Activated naive CD4-positive, alpha-beta T cell treated with Interleukin-2 at 50 U/mL for 16 hours (primary cell): ENCODE results near the gene SOCS7.

Experiments used
- DNase-seq: peaks from one replicate; pipeline ENCODE4 v3.0.0-alpha.2; 2020

SOCS7 gene

DNA sequence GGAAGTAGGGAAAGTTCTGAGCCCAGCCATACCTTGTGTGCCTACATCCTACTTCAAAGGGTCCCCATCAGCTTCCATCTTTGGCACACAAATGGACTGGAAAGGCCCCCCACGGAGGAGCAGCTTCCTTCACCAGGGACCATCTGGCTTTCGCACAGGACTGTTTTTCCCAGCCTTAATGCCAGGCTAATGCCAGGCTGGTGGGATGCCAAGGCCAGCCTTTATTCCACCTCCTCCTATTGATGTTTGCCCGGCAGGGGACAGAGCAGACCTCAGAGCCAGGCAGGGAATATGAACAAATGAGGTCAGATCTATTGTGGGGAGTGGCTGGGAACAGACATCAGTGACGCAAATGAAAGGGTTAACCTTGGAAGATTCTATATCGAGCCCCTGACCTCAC, 13.6 kb upstream of the SOCS7 start:
- DNase-seq, result no peak

- no peak for DNase-seq
These were observed 13.1 kb upstream of the SOCS7 start for GRCh38 chr17:38338535-38338934.

DNA sequence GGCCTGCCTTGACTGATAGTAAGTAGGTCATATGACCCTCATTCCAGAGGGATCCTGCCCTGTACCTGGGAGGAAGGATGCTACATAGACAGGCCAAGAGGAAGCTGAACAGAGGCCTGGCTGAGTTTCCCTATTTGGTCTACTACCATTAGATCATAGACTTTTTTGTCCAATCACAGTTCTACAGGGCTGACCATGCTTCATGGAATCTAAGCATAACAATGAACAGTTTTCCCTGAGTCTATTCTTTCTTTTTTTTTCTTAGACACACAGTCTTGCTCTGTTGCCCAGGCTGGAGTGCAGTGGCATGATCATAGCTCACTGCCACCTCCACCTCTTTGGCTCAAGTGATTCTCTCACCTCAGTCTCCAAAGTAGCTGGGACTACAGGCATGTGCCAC, 11.8 kb upstream of the SOCS7 start:
- no peak for DNase-seq

DNA sequence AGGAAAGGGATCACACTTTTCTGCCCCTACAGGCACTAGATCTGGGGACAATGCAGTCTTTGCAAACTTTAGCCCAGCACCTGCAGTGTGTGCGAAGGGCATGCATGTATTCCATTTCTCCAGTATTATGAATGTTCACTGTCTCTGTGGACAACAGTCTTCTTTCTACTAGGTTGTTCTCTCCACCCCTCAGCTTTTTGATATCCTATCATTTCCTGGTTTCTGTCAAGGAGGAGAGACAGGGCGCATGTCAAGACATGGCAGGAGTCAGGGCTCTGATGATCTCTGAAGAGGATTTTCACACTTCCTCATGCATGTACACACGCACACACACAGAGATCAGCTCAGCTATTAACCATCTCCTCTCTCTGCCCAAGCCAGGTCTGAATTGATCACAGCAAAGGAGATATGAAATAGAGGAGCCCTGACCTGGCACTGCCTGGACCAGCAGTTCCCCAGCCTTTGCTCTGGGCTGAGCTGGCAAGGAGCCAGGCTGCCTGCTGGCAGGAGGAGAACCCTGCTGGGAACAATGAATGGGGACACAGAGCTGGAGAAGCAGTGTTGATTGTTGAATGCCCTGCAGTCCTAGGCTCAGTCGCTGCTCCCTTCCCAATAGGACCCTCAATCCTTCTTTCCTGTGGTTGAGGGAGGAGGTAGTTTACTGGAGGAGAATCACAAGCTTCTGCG, 10.5 kb upstream of the SOCS7 start:
- DNase-seq, result no peak

GRCh38 chr17:38342886-38343607, 8.6 kb upstream of the SOCS7 start:
- DNase-seq, result no peak

DNA sequence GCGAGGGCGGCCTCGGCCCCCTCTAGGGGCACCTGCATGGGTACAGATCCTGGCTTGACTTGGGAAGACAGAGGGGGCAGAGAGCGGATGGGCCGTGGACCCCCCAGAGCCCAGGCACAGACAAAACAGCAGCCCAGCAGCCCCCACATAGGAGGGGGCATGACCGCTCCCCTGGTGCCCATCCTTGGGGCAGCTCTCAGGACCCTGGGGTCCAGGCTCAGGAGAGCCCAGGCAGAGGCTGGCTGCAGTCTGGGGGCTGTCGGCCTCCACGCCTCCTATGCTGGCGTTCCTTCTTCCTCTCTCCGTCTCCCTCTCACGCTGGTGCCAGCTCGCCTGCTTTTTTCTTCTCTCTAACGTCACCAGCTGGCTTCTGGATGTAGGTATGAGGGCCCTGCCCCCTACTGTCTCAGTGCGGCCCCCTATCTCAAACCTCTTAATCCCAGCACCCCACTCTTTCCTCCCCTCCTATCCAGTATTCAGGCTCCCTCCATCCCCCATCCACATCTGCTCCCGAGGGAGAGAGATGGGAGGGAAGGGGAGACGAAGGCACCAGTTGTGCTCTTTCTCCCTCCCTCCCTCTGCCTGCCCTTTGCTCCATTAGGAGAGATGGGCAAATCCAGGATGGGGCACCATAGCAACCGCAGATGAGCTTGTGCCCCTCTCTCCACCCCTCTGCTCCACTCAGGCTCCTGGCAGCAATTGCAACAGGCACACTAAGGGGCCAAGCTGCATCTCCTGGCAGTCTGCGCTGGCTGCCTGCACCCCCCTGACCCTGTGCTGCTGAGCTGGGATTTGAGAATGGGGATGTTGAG, 7.8 kb upstream of the SOCS7 start, which contains the start of gene GPR179:
Gene GPR179, minus strand, starts transcription at position 349 of the 812 bp plus-strand sequence. Its CDS starts 167 bp downstream, at position 182.
- no peak for DNase-seq

DNA sequence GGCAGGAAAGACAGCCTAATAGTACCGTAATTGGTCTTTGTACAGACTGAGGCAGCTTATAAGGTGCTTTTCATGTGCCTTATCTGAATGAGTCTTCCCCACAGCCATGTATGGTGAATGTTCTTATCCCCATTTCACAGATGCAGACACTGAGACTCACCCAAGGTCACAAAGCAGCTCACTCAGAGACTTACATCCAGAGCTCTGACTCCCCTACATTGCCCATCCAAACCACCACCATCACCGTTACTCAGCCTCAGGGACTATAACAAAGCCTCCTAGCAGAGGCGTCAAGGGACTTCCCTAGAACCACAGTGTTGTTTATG, 7.3 kb upstream of the SOCS7 start:
- no peak for DNase-seq

DNA sequence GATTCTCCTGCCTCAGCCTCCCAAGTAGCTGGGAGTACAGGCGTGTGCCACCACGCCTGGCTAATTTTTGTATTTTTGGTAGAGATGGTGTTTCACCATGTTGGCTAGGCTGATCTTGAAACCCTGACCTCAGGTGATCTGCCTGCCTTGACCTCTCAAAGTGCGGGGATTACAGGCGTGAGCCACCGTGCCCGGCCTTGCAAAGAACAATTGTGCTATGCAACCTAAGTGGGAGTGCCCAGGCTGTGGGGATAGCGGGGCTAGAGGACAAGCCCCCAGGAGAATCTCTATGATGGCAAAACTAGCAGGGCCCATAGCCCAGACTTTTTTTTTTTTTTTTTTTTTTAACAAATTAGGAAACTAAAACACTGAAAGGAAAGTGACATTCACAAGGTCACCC, 5.9 kb upstream of the SOCS7 start:
- DNase-seq, result no peak

DNA sequence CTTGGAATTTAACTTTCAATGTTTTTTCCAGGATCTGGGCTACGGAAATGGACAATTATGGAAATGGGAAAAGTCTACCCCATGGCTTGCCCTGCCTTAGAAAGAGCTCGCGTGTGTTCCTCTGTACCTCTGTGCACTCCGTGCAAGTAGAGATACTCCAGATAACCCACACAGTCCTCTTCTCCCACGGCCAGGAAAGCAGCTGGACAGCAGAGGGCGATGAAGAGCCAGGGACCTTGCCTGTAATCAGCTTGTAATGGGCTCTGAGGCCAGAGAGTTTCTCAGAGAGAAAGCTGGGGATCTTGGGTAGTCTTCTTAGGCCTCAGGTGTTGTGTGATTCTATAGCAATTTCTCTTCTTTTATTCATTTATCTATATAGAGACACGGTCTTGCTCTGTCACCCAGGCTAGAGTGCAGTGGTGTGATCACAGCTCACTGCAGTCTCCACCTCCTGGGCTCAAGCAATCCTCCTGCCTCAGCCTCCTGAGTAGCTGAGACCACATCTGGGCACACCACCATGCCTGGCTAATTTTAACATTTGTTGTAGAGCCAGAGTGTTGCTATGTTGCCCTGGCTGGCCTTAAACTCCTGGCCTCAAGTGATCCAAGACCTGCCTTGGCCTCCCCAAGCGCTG, 2.4 kb upstream of the SOCS7 start:
- DNase-seq, result peak; percentile 88

DNA sequence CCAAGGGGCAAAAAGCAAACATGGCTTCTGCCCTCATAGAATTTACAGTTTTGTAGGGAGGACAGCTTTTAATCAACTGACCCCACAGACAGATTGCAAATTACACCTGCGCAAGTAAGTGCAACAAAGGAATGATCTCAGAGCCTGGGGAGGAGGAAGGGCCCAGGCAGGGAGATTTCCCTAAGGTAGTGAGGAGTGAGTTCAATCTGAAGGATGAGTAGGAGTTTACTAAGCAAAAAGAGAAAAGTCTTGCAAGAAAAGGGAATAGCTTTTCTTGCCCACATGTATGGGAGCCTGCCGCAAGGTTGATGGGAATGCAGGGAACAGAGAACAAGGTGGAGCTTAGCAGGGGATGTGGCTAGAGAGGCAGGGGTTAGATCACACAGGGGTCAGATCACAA, 1.6 kb upstream of the SOCS7 start:
- DNase-seq, result no peak

DNA sequence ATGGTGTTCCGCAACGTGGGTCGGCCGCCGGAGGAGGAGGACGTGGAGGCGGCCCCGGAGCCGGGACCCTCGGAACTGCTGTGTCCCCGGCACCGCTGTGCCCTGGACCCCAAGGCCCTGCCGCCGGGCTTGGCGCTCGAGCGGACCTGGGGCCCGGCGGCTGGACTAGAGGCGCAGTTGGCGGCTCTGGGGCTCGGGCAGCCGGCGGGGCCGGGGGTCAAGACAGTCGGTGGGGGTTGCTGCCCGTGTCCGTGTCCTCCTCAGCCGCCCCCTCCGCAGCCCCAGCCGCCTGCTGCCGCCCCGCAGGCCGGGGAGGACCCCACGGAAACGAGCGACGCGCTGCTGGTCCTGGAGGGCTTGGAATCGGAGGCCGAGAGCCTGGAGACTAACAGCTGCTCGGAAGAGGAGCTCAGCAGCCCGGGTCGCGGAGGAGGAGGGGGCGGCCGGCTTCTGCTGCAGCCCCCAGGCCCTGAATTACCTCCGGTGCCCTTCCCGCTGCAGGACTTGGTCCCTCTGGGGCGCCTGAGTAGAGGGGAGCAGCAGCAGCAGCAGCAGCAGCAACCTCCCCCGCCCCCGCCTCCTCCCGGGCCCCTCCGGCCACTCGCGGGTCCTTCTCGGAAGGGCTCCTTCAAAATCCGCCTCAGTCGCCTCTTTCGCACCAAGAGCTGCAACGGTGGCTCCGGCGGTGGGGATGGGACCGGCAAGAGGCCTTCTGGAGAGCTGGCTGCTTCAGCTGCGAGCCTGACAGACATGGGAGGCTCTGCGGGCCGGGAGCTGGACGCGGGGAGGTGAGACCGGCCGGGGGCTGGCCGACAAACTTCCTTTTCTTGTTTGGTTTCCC, 821 bp downstream of the SOCS7 start:
- peak; percentile 21 for DNase-seq

DNA sequence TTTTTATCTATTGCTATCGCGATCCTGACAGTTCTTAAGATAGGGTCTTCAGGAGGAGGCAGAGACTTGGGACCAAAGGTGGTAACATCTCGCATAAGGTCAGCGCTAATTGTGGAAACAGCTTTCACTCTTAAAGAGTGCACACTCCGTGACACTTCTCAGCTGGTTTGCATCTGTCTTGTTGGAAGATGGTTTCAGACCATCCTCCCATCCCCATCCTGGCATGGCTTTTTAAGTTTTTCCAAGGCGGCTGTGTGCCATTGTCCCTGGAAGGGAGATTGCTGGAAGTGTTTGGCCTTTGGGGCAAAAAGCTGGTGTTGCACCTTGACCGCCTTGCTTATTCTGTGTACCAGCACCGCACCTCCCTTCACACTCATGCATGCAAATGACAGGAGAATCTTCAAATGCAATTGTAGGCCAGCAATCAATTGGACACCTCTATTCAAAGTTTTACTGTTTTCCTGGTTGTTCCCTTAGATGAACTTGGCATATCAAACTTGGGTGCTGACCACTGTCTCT, 1.5 kb downstream of the SOCS7 start:
- no peak for DNase-seq

DNA sequence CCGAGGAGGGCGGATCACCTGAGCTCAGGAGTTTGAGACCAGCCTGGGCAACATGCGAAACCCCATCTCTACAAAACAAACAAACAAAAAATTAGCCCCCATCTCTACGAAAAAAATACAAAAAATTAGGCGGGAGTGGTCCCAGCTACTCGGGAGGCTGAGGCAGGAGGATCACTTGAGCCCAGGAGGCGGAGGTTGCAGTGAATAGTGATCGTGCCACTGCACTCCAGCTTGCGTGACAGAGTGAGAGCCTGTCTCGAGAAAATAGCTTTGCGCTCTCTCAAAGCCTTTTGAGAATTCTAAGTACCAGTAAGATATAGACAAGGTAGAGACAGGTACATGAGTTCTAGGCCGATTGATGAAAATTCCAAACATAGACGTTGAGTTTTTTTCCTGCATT, 2.0 kb downstream of the SOCS7 start:
- DNase-seq, result no peak

DNA sequence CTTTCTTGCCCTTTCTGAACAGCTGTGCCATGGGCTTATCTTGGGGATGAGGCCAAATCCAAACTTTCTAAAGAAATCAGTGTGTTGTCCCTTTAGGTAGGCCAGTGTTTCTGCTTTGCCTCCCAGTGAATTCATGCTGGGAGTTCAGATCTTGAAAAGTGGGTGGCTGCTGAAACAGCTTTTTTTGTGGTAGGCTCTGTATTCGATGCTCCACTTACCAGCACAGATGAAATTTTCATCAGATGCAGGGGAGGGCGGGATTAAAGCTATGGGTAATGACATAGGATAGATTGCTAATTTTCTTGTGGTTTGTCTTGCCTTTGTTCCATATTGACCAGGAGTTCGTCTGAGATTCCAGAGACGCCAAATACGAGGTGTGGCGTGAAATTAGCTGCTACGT, 2.8 kb downstream of the SOCS7 start:
- DNase-seq, result no peak

GRCh38 chr17:38355251-38355650, 3.6 kb downstream of the SOCS7 start:
- no peak for DNase-seq

GRCh38 chr17:38357486-38358123, 6.0 kb downstream of the SOCS7 start:
- DNase-seq, result no peak

GRCh38 chr17:38358586-38359513, 7.2 kb downstream of the SOCS7 start:
- no peak for DNase-seq

- DNase-seq, result no peak
These were observed 10.2 kb downstream of the SOCS7 start for GRCh38 chr17:38361694-38362465.

- no peak for DNase-seq
These were observed 11.4 kb downstream of the SOCS7 start for GRCh38 chr17:38363016-38363415.

GRCh38 chr17:38364741-38365140, 13.1 kb downstream of the SOCS7 start:
- DNase-seq, result no peak
